ENCODE measurements around the gene SNRPB.

DNA sequence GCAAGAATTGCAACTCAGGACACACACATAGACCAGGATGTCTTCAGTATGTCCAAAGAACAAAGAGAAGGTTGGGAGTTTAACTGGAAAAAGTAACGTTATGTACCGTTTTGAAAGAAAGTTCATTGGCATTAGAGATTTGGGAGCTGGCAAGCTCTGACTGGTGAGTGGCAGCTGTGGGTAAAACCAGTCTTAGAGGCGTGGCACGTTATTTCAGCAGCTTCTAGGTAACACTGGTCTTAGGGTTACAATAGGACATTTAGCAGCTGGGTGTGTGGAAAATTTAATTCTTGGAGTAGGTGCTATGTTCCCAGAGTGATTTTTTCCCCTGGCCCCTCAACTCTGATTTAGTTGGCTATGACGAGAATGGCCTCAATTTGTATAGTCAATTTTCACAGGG, 19.2 kb downstream of the SNRPB start:
- TF ChIP-seq ELF4 (CRISPR knock-in tag; IDR thresholded peaks at IDR 0.05; ENCODE audit: borderline replicate concordance): no peak
- TF ChIP-seq GTF2F1 (IDR thresholded peaks at IDR 0.05; ENCODE audit: low read length): no peak
